Measurements from ENCODE around the gene HTR4. TPM values are rescaled to one million over a fixed set of nuclear protein-coding genes. Genes with fewer than 3 reads are reported as not detected.

HTR4 gene
- polyA plus RNA-seq, 1 donor (not counting 4 experiments of a cell fraction or from before 2014, with no cell fraction given): not detected

DNA sequence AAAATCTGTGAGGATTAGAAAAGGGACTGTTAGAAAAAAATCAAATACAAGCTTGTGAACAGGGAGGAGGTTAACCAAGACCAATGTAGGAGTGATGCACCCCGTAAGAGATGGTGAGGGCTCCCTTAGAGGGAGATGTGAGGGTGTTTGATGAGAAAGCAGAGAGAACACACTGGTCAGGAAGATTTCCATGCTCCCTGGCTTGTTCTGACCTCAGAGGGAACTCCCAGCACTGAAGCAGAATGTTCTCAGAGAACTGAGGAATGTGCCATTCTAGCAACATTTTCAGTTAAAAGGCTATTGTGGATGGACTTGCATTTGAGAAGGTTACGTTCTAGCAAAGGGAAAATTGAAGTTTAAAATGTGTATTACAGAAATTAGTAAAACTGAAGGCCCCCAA, 110.6 kb downstream of the HTR4 start:
- H2AFZ ChIP-seq (ENCODE audit: control insufficient read depth, low read length): no peak overlapping the region
- DNase-seq (ENCODE audit: low read depth, low spot score) (no peak), FAIRE-seq (no peak)
- H3K9me3 ChIP-seq (ENCODE audit: control insufficient read depth, low read depth, low read length): no peaks in the 10 kb centered on the region
- no peaks in the 10 kb centered on the region for H3K79me2 ChIP-seq (ENCODE audit: control insufficient read depth, insufficient read depth, low read length)
- H3K27ac ChIP-seq (ENCODE audit: control insufficient read depth, insufficient read depth, low read length): no peak overlapping the region
- no peak overlapping the region for H3K4me2 ChIP-seq (ENCODE audit: control insufficient read depth, extremely low read depth, insufficient read depth, low read depth, low read length)
- H3K4me3 ChIP-seq (ENCODE audit: control insufficient read depth in 2 of 3, extremely low read depth in 1 of 3, insufficient read depth in 2 of 3, low read depth in 1 of 3, low read length in 3 of 3): no peak overlapping the region
- no peaks in the 10 kb centered on the region for H3K27me3 ChIP-seq (ENCODE audit: control insufficient read depth, extremely low read depth, insufficient read depth, low read length)
- no peak overlapping the region for H3K9ac ChIP-seq (ENCODE audit: control insufficient read depth, extremely low read depth, insufficient read depth, low read length)
- dilution Hi-C loops (cut with MboI; ENCODE audit: extremely low pct_ligation_motif_present, low sequenced_read_pairs): no loop called here
- H3K36me3 ChIP-seq (ENCODE audit: control insufficient read depth in 2 of 2, extremely low read depth in 1 of 2, insufficient read depth in 2 of 2, low read length in 2 of 2): no peaks in the 10 kb centered on the region
- no peak for TF ChIP-seq CTCF (optimal IDR thresholded peaks at IDR 0.05 in 1 of 3, IDR thresholded peaks at IDR 0.05 in 1 of 3, conservative IDR thresholded peaks at IDR 0.05 in 1 of 3; ENCODE audit: extremely low read depth in 1 of 3, insufficient read depth in 2 of 3, low read length in 3 of 3)
- H3K9me1 ChIP-seq (ENCODE audit: control insufficient read depth, extremely low read depth, insufficient read depth, low read length): no peaks in the 10 kb centered on the region
- H4K20me1 ChIP-seq (ENCODE audit: control insufficient read depth, extremely low read depth, insufficient read depth, low read length): no peaks in the 10 kb centered on the region
- H3K4me1 ChIP-seq (ENCODE audit: control insufficient read depth, extremely low read depth, insufficient read depth, low read length): no peaks in the 10 kb centered on the region

DNA sequence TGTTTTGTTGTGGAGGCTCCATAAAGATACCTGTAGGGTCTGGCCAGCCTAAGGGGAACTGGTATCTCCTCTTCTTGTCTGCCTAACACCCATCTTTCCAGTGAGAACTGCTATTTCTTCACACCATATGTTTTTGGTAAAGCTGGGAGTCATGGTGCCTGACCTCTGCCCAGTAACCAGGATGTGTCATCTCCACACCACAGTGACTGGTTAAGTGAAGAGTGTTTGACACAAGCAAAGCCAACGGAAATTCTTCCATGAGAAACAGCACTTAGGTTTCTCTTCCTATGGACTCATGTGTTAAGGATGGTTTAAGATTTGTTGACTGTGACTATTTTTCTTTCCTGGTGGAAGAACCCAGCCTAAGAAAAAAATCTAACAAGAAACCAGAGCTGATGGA, 111.5 kb downstream of the HTR4 start:
- no peaks in the 10 kb centered on the region for H3K27me3 ChIP-seq (ENCODE audit: control insufficient read depth, extremely low read depth, insufficient read depth, low read length)
- no peak for DNase-seq (ENCODE audit: low read depth, low spot score)
- no peaks in the 10 kb centered on the region for H3K9me1 ChIP-seq (ENCODE audit: control insufficient read depth, extremely low read depth, insufficient read depth, low read length)
- H3K4me3 ChIP-seq (ENCODE audit: control insufficient read depth in 2 of 3, extremely low read depth in 1 of 3, insufficient read depth in 2 of 3, low read depth in 1 of 3, low read length in 3 of 3): no peak overlapping the region
- no peak overlapping the region for H3K4me2 ChIP-seq (ENCODE audit: control insufficient read depth, extremely low read depth, insufficient read depth, low read depth, low read length)
- H3K79me2 ChIP-seq (ENCODE audit: control insufficient read depth, insufficient read depth, low read length): no peaks in the 10 kb centered on the region
- H3K9ac ChIP-seq (ENCODE audit: control insufficient read depth, extremely low read depth, insufficient read depth, low read length): no peak overlapping the region
- H3K36me3 ChIP-seq (ENCODE audit: control insufficient read depth in 2 of 2, extremely low read depth in 1 of 2, insufficient read depth in 2 of 2, low read length in 2 of 2): no peaks in the 10 kb centered on the region
- TF ChIP-seq CTCF (optimal IDR thresholded peaks at IDR 0.05 in 1 of 3, IDR thresholded peaks at IDR 0.05 in 1 of 3, conservative IDR thresholded peaks at IDR 0.05 in 1 of 3; ENCODE audit: extremely low read depth in 1 of 3, insufficient read depth in 2 of 3, low read length in 3 of 3): no peak
- TF ChIP-seq EZH2 (IDR thresholded peaks at IDR 0.05; ENCODE audit: low read length): no peak
- H3K9me3 ChIP-seq (ENCODE audit: control insufficient read depth, low read depth, low read length): no peaks in the 10 kb centered on the region
- no peak for FAIRE-seq
- no peaks in the 10 kb centered on the region for H3K4me1 ChIP-seq (ENCODE audit: control insufficient read depth, extremely low read depth, insufficient read depth, low read length)
- H2AFZ ChIP-seq (ENCODE audit: control insufficient read depth, low read length): no peak overlapping the region
- dilution Hi-C loops (cut with MboI; ENCODE audit: extremely low pct_ligation_motif_present, low sequenced_read_pairs): no loop called here
- no peak overlapping the region for H3K27ac ChIP-seq (ENCODE audit: control insufficient read depth, insufficient read depth, low read length)
- H4K20me1 ChIP-seq (ENCODE audit: control insufficient read depth, extremely low read depth, insufficient read depth, low read length): no peaks in the 10 kb centered on the region

Measured in keratinocyte (primary cell).